Measurements from ENCODE around the gene CERCAM.

CERCAM gene

GRCh38 chr9:128455849-128456612 is 35.4 kb downstream of the CERCAM start, which contains the start of gene ODF2:
Gene ODF2 (plus strand): TSS chr9:128456006. CDS start chr9:128456092, 86 bp downstream.
- FAIRE-seq (peak; percentile 97), DNase-seq (ENCODE audit: insufficient read length, low spot score) (peak; percentile 99)

- DNase-seq (ENCODE audit: insufficient read length, low spot score) (peak; percentile 90), FAIRE-seq (peak; percentile 86)
Measured at GRCh38 chr9:128456613-128457061, 36.0 kb downstream of the CERCAM start.

- no peak for FAIRE-seq
- DNase-seq (ENCODE audit: insufficient read length, low spot score): no peak
Measured at GRCh38 chr9:128457207-128457606, 36.5 kb downstream of the CERCAM start.

DNA sequence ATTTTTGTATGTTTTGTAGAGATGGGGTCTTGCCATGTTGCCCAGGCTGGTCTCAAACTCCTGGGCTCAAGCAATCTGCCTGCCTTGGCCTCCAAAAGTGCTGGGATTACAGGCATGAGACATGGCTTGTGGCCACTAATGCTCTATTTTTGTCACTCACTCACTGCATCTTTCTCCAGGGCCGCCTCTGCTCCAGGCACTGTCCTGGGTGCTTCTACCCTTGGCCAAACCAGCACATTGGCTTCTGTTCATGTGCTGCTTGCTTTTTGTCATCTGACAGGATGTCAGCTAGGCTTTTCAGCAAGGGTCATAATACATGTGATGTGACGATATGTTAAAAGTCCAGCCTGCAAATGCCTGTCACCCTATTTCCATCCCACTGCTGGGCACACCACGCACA is 38.4 kb downstream of the CERCAM start:
- FAIRE-seq (no peak), DNase-seq (ENCODE audit: insufficient read length, low spot score) (no peak)

- FAIRE-seq (no peak), DNase-seq (ENCODE audit: insufficient read length, low spot score) (no peak)
Measured at GRCh38 chr9:128469070-128469469, 48.4 kb downstream of the CERCAM start.

DNA sequence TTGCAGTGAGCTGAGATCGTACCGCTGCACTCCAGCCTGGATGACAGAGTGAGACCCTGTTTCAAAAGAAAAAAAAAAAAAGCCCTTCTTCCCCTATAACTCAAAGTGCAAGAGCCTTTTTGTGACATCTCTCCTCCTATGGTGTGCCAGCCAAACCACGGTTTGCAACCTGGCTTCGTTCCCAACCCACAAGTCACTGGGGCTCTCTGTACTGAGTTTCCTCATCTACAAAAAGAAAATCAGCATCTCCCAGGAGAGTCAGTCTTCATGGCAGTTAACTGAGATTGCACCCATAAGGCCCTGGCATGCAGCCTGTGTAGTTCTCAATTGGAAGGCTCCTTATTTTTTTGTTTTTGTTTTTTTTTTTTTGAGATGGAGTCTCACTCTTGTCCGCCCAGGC is 49.9 kb downstream of the CERCAM start:
- DNase-seq (ENCODE audit: insufficient read length, low spot score) (no peak), FAIRE-seq (no peak)

DNA sequence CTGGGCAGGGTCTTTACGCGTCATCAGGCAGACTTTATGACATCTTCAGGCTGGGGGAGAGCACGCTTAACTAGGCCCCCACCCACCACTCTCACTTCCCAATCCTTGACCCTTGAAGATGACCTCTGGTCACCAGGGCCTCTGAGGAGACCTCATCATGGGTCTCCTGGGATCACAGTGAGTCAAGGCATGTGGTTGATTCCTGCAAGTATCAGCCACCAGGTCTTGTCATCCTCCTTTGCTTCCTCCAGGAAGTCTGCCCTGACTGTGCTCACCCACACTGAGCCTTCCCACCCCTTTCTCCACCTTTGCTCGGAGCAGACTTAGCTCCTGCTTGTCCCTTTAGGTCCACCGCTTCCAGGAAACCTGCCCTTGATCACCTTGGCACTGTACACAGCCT is 52.4 kb downstream of the CERCAM start:
- DNase-seq (ENCODE audit: insufficient read length, low spot score): no peak
- no peak for FAIRE-seq

GRCh38 chr9:128475867-128476266 is 55.2 kb downstream of the CERCAM start:
- FAIRE-seq (no peak), DNase-seq (ENCODE audit: insufficient read length, low spot score) (no peak)

DNA sequence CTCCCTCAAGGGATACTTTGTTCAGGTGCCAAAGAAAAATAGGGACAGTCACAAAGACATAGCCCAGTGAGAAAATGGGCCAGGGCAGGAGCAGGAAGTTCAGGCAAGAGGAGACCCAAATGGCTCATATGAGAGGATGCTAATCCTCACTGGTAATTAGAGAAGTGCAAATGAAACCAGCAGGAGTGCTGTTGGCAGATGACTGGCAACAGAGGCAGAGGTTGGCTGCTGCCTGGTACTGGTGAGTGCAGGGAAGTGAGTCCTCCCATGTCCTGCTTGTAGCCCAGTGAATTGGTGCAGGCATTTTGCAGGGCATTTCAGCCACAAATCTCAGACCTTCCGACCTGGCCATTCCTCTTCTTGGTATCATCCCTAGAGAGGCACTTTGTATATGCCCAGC is 58.6 kb downstream of the CERCAM start:
- no peak for DNase-seq (ENCODE audit: insufficient read length, low spot score)
- no peak for FAIRE-seq

DNA sequence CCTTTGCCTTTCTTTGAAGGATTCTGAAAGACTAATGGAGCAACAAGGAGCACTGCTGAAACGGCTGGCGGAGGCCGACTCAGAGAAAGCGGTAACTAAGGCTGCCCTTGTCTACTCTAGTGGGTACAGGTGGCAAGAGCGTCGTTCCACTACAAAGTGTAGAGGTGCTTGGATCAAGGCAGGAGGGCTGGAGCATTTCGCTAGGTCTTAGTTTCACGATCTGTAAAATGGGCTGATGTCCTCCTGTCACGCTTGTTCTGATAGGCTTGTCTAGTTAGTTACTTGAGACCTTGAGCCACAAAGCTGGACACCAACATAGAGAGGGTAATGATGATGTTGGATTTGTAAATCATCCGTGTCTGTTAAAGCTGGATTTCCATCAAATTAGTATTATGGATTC is 60.9 kb downstream of the CERCAM start:
- no peak for FAIRE-seq

GRCh38 chr9:128482186-128482585 is 61.5 kb downstream of the CERCAM start:
- FAIRE-seq (no peak), DNase-seq (ENCODE audit: insufficient read length, low spot score) (no peak)

More for the DNA sequence above, 60.9 kb downstream of the CERCAM start:
- DNase-seq (ENCODE audit: insufficient read length, low spot score): no peak

- DNase-seq (ENCODE audit: insufficient read length, low spot score) (no peak), FAIRE-seq (no peak)
Measured at GRCh38 chr9:128484686-128485413, 64.2 kb downstream of the CERCAM start.

DNA sequence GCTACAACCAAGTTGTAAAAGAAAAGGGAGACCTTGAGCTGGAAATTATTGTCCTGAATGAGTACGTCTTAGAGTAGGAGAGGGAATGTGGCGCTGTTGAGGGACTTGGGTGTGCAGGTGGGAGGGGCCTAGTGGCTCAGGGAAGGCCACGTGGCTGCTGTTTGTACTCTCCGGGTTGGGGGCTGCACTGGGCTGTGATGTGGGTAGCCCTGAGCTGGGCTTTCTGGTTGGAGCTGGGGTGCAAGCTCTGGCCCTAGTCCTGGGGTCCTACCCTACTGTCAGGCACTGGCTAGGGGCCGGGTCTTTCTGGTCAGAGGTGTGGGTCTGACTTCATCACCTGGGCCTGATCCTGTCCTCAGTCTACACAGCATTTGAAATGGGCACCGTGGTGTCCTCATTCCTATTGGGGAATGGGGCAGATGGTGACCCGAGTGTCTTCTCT is 64.8 kb downstream of the CERCAM start:
- DNase-seq (ENCODE audit: insufficient read length, low spot score) (no peak), FAIRE-seq (no peak)

DNA sequence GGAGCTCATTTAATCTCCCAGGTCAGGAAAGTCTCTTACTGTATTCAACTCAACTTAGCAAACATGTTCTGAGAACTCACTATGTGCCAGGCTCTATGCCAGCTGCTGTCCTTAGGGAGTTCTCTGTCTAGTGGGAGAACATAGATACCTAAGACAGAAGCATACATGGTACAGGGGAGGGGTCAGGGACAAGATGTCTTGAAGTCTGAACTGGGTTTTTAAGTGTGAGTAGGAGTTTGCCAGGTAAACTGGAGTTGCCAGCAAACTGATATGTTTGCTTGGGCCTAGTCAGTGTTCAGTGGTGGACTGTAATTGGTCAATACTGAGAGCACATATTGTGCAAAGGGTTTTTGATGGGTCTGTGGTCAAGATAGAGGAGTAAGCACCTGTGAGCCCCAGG is 65.5 kb downstream of the CERCAM start:
- no peak for FAIRE-seq
- no peak for DNase-seq (ENCODE audit: insufficient read length, low spot score)

All from GM19239 (cell line).